Gastrocnemius medialis (tissue), 4 donors: Measurements from ENCODE around the gene KLHL41.

Experiments
- POLR2A ChIP-seq, 2 donors: fragments of 450-650 bp; IDR thresholded peaks; one replicate each; pipeline ENCODE4 v1.6.1; 2017; ENCODE audit warnings: antibody characterized with exemption in 2 of 2, mild to moderate bottlenecking in 2 of 2, moderate library complexity in 2 of 2
- TF ChIP-seq, protein P1 (sequence below), 5 experiments: fragments of 450-650 bp in 3 of 5; fragments of 200-600 bp in 2 of 5; sonication (generic) in 2 of 5; IDR thresholded peaks in 4 of 5; conservative IDR thresholded peaks in 1 of 5; 1 replicate in 4 of 5; 2 replicates in 1 of 5; pipeline ENCODE4 v1.5.1; 2016 to 2019; ENCODE audit warnings: antibody characterized with exemption in 5 of 5, mild to moderate bottlenecking in 3 of 5, moderate library complexity in 3 of 5

DNA sequence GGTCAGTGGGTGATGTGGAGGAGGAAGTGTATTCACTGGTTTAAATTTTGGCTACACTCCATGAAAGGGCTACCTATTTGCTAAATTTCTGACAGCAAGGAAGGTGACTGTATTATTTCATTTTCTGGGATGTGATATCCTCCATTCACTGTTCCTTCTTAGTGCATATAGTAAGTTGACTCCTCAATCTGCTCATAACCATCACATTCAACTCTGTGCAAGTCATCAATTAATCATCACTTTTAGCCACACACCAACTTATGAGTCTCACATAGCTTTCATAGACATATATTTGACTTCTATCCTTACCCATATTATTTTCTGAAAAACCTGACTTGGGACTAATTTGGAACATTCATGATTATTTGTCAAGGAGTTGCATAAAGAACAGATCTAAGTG is 16.9 kb downstream of the KLHL41 start:
- TF ChIP-seq, protein P1, sequence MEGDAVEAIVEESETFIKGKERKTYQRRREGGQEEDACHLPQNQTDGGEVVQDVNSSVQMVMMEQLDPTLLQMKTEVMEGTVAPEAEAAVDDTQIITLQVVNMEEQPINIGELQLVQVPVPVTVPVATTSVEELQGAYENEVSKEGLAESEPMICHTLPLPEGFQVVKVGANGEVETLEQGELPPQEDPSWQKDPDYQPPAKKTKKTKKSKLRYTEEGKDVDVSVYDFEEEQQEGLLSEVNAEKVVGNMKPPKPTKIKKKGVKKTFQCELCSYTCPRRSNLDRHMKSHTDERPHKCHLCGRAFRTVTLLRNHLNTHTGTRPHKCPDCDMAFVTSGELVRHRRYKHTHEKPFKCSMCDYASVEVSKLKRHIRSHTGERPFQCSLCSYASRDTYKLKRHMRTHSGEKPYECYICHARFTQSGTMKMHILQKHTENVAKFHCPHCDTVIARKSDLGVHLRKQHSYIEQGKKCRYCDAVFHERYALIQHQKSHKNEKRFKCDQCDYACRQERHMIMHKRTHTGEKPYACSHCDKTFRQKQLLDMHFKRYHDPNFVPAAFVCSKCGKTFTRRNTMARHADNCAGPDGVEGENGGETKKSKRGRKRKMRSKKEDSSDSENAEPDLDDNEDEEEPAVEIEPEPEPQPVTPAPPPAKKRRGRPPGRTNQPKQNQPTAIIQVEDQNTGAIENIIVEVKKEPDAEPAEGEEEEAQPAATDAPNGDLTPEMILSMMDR (IDR thresholded peaks at IDR 0.05 in 4 of 5, conservative IDR thresholded peaks at IDR 0.05 in 1 of 5), result no peak
- TF ChIP-seq POLR2A (IDR thresholded peaks at IDR 0.05), result no peak
